ENCODE measurements around the gene ERCC8. TPM values are rescaled to one million over a fixed set of nuclear protein-coding genes. Genes with fewer than 3 reads are reported as not detected.

ERCC8 gene
- total RNA-seq, 1 donor from 2014 or later = 4.6 TPM

- DNase-seq (ENCODE audit: low spot score) = no peak
- intact Hi-C loops (cut with DNase I) = loop anchor here (10.0 kb wide), 1 partner anchor 139 kb away; the partner anchor contains the start of gene DEPDC1B
These were observed 100.6 kb downstream of the ERCC8 start, which contains the start of gene ELOVL7 for GRCh38 chr5:60843936-60844905. Gene ELOVL7, minus strand, starts transcription at chr5:60844269. Its CDS starts 56,872 bp downstream, at chr5:60787397.

GRCh38 chr5:60843386-60843935 lies 101.4 kb downstream of the ERCC8 start:
- intact Hi-C loops (cut with DNase I) = loop anchor here (10.0 kb wide), 1 partner anchor 139 kb away; the partner anchor contains the start of gene DEPDC1B
- DNase-seq (ENCODE audit: low spot score) = no peak

GRCh38 chr5:60842871-60843385 lies 101.9 kb downstream of the ERCC8 start:
- intact Hi-C loops (cut with DNase I) = loop anchor here (10.0 kb wide), 1 partner anchor 138 kb away; the partner anchor contains the start of gene DEPDC1B
- DNase-seq (ENCODE audit: low spot score) = no peak

DNA sequence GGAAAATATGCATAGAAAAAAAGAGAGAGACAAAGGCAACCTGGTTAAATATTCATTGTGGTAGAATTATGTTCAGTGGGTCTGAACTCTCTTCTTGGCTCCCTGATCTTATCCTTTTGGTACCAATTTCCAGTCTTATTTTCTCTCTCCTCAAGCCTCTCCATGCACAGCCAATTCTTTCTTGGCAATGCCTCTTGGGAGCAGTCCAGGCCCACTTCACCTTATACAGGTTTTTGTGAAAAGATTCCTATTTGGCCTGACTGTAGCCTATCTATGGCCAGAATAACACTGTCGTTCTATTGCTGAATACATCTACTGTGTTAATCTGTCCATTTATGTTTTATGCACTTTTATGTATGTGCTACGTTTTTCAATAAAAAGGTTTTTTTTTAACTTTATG lies 103.5 kb downstream of the ERCC8 start:
- intact Hi-C loops (cut with DNase I) = loop anchor here (10.0 kb wide), 1 partner anchor 137 kb away; the partner anchor contains the start of gene DEPDC1B
- DNase-seq (ENCODE audit: low spot score) = no peak

- no peak for DNase-seq (ENCODE audit: low spot score)
- intact Hi-C loops (cut with DNase I) = no loop called here
These were observed 108.7 kb downstream of the ERCC8 start for GRCh38 chr5:60836131-60836530.

DNA sequence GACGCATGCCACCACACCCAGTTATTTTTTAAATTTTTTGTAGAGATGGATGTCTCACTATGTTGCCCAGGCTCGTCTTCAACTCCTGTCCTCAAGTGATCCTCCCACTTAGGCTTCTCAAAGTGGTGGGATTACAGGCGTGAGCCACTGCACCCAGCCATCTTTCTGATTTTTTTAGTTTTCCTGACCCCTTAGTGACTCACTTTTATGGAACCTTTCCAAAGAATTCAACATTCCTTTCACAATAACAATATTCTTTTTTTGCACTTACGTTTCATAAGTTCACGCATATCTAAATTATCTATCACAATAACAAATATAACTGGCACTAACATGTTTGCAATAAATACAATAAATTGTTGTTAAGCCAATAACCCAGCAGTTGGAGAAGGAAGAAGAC lies 109.3 kb downstream of the ERCC8 start:
- intact Hi-C loops (cut with DNase I) = no loop called here
- no peak for DNase-seq (ENCODE audit: low spot score)

- DNase-seq (ENCODE audit: low spot score) = no peak
- intact Hi-C loops (cut with DNase I) = no loop called here
These were observed 111.3 kb downstream of the ERCC8 start for GRCh38 chr5:60833520-60833919.

DNA sequence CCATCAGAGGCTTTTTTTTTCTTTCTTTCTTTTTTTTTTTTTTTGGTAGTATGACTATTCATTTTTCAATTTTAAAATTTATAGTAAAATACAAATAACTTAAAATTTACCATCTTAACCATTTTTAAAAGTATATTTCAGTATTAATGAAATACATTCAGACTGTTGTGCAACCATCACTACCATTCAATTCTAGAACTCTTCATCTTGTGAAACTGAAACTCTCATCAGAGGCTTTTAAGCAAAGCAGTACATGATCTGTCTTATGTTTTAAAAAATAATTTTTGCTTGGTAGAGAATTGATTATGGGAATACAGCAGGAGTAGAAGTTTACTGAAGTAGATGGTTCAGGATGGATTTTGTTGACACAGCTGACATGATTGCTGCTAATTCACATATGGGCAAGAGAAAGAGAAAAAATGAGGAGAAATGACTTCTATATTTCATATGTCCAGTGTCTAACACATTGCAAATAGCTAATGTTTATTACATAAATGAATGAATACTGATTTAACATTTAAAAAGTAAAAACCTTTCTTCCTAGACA lies 114.2 kb downstream of the ERCC8 start:
- intact Hi-C loops (cut with DNase I) = no loop called here
- no peak for DNase-seq (ENCODE audit: low spot score)

- intact Hi-C loops (cut with DNase I) = no loop called here
- DNase-seq (ENCODE audit: low spot score) = no peak
These were observed 115.2 kb downstream of the ERCC8 start for GRCh38 chr5:60829490-60830266.

GRCh38 chr5:60827201-60827600 lies 117.7 kb downstream of the ERCC8 start:
- intact Hi-C loops (cut with DNase I) = no loop called here
- DNase-seq (ENCODE audit: low spot score) = no peak

GRCh38 chr5:60826653-60827052 lies 118.2 kb downstream of the ERCC8 start:
- intact Hi-C loops (cut with DNase I) = no loop called here
- DNase-seq (ENCODE audit: low spot score) = no peak

Other genes with a start within 250 kb of the ERCC8 start
- gene DEPDC1B, start 244.9 kb downstream of the ERCC8 start, total RNA-seq = not detected
- gene ELOVL7, start 100.8 kb downstream of the ERCC8 start, total RNA-seq = 0.97 TPM
- gene NDUFAF2, start 135 bp upstream of the ERCC8 start, total RNA-seq = 27.1 TPM
- 20.0 TPM for gene SMIM15, start 217.4 kb upstream of the ERCC8 start, total RNA-seq